ENCODE results near the gene DCAF8L2. TPM values are rescaled to one million over a fixed set of nuclear protein-coding genes. Genes with fewer than 3 reads are reported as not detected.

Gene DCAF8L2
- total and polyA plus RNA-seq, 9 of the 15 experiments (the other 6 are each of a cell fraction or from before 2014, with no cell fraction given), result not detected

DNA sequence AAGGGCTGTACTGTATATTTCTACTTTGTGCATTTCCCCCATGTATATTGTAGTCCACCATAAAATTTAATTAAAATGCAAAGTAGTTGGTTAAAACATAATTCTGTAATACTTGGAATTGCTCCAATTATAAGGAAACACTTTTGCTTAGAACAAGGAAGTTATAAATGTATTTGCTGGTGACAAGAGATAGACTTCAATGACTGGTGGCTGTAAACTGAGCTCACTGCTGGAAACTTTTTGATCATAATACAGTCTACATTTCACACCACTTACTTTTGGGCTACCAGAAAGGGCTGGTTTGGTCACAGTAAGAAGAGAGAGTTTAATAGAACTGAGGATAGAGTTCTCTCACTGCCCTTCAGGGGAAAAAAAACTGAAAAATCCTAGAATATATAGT is 32.7 kb downstream of the DCAF8L2 start:
- FAIRE-seq (no peak), ATAC-seq (no peak), DNase-seq (ENCODE audit: extremely low read depth in 1 of 4, low spot score in 3 of 4) (no peak)
- intact Hi-C loops (cut with micrococcal nuclease), result no loop called here
- H3K4me1 ChIP-seq (replicated peaks in 1 of 2; ENCODE audit: control insufficient read depth in 2 of 2, insufficient read depth in 2 of 2, low read length in 2 of 2), result no peaks in the 10 kb centered on the region
- no peaks in the 10 kb centered on the region for H3K79me2 ChIP-seq (ENCODE audit: control insufficient read depth, insufficient read depth, low read length)
- no peak overlapping the region for H2AFZ ChIP-seq (ENCODE audit: low read depth, low read length)
- no peaks in the 10 kb centered on the region for H3K27me3 ChIP-seq (ENCODE audit: control insufficient read depth in 2 of 2, insufficient read depth in 2 of 2, low read length in 2 of 2)
- no peaks in the 10 kb centered on the region for H3K9me3 ChIP-seq (replicated peaks; ENCODE audit: control insufficient read depth, insufficient read depth, low read depth, low read length)
- H3K27ac ChIP-seq (ENCODE audit: extremely low read depth, low read depth, low read length), result no peak overlapping the region
- no peak overlapping the region for H3K4me2 ChIP-seq (ENCODE audit: insufficient read depth, low read length)
- no peak overlapping the region for H3K4me3 ChIP-seq
- TF ChIP-seq, protein P1, sequence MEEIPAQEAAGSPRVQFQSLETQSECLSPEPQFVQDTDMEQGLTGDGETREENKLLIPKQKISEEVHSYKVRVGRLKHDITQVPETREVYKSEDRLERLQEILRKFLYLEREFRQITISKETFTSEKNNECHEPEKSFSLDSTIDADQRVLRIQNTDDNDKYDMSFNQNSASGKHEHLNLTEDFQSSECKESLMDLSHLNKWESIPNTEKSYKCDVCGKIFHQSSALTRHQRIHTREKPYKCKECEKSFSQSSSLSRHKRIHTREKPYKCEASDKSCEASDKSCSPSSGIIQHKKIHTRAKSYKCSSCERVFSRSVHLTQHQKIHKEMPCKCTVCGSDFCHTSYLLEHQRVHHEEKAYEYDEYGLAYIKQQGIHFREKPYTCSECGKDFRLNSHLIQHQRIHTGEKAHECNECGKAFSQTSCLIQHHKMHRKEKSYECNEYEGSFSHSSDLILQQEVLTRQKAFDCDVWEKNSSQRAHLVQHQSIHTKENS (CRISPR knock-in tag; IDR thresholded peaks at IDR 0.05), result no peak
- TF ChIP-seq ZNF133 (CRISPR knock-in tag; IDR thresholded peaks at IDR 0.05) (no peak), WHSC1 (IDR thresholded peaks at IDR 0.05; ENCODE audit: low read length) (no peak), HOXB6 (CRISPR knock-in tag; IDR thresholded peaks at IDR 0.05; ENCODE audit: borderline replicate concordance) (no peak), DPF2 (IDR thresholded peaks at IDR 0.05) (no peak), CHD1 (IDR thresholded peaks at IDR 0.05; ENCODE audit: low read length) (no peak), BRCA1 (IDR thresholded peaks at IDR 0.05) (no peak), BRCA1 (CRISPR knock-in tag; IDR thresholded peaks at IDR 0.05) (no peak), ZNF778 (CRISPR knock-in tag; IDR thresholded peaks at IDR 0.05) (no peak), NFATC3 (IDR thresholded peaks at IDR 0.05) (no peak), ZNF134 (CRISPR knock-in tag; conservative IDR thresholded peaks at IDR 0.05) (no peak), TAF1 (IDR thresholded peaks at IDR 0.05; ENCODE audit: control insufficient read depth, extremely low read depth, insufficient read depth, low read length, severe bottlenecking) (no peak)
- TF ChIP-seq, protein P2, sequence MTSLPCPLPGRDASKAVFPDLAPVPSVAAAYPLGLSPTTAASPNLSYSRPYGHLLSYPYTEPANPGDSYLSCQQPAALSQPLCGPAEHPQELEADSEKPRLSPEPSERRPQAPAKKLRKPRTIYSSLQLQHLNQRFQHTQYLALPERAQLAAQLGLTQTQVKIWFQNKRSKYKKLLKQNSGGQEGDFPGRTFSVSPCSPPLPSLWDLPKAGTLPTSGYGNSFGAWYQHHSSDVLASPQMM (CRISPR knock-in tag; IDR thresholded peaks at IDR 0.05), result no peak
- TF ChIP-seq, protein P3, sequence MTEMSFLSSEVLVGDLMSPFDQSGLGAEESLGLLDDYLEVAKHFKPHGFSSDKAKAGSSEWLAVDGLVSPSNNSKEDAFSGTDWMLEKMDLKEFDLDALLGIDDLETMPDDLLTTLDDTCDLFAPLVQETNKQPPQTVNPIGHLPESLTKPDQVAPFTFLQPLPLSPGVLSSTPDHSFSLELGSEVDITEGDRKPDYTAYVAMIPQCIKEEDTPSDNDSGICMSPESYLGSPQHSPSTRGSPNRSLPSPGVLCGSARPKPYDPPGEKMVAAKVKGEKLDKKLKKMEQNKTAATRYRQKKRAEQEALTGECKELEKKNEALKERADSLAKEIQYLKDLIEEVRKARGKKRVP (CRISPR knock-in tag; IDR thresholded peaks at IDR 0.05), result no peak
- TF ChIP-seq, protein P4, sequence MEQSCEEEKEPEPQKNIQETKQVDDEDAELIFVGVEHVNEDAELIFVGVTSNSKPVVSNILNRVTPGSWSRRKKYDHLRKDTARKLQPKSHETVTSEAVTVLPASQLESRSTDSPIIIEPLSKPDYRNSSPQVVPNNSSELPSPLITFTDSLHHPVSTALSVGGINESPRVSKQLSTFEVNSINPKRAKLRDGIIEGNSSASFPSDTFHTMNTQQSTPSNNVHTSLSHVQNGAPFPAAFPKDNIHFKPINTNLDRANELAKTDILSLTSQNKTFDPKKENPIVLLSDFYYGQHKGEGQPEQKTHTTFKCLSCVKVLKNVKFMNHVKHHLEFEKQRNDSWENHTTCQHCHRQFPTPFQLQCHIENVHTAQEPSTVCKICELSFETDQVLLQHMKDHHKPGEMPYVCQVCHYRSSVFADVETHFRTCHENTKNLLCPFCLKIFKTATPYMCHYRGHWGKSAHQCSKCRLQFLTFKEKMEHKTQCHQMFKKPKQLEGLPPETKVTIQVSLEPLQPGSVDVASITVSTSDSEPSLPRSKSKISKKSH (CRISPR knock-in tag; IDR thresholded peaks at IDR 0.05), result no peak
- TF ChIP-seq, protein P5, sequence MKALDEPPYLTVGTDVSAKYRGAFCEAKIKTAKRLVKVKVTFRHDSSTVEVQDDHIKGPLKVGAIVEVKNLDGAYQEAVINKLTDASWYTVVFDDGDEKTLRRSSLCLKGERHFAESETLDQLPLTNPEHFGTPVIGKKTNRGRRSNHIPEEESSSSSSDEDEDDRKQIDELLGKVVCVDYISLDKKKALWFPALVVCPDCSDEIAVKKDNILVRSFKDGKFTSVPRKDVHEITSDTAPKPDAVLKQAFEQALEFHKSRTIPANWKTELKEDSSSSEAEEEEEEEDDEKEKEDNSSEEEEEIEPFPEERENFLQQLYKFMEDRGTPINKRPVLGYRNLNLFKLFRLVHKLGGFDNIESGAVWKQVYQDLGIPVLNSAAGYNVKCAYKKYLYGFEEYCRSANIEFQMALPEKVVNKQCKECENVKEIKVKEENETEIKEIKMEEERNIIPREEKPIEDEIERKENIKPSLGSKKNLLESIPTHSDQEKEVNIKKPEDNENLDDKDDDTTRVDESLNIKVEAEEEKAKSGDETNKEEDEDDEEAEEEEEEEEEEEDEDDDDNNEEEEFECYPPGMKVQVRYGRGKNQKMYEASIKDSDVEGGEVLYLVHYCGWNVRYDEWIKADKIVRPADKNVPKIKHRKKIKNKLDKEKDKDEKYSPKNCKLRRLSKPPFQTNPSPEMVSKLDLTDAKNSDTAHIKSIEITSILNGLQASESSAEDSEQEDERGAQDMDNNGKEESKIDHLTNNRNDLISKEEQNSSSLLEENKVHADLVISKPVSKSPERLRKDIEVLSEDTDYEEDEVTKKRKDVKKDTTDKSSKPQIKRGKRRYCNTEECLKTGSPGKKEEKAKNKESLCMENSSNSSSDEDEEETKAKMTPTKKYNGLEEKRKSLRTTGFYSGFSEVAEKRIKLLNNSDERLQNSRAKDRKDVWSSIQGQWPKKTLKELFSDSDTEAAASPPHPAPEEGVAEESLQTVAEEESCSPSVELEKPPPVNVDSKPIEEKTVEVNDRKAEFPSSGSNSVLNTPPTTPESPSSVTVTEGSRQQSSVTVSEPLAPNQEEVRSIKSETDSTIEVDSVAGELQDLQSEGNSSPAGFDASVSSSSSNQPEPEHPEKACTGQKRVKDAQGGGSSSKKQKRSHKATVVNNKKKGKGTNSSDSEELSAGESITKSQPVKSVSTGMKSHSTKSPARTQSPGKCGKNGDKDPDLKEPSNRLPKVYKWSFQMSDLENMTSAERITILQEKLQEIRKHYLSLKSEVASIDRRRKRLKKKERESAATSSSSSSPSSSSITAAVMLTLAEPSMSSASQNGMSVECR (CRISPR knock-in tag; IDR thresholded peaks at IDR 0.05), result no peak
- H3K36me3 ChIP-seq (ENCODE audit: control insufficient read depth, insufficient read depth, low read length), result no peaks in the 10 kb centered on the region
- CTCF ChIA-PET (ENCODE audit: low intra/inter-chr PET ratio), result no interaction called here
- H3K9me1 ChIP-seq (ENCODE audit: control insufficient read depth, insufficient read depth, low read length), result no peaks in the 10 kb centered on the region
- POLR2A ChIA-PET, result no interaction called here
- BruUV-seq (replicated peaks), result no TSS peak
- in situ Hi-C loops (cut with MboI), result no loop called here
- no peaks in the 10 kb centered on the region for H4K20me1 ChIP-seq (replicated peaks; ENCODE audit: control insufficient read depth, insufficient read depth, low read length)
- no peak overlapping the region for H3K9ac ChIP-seq (ENCODE audit: insufficient read depth in 1 of 2, low read depth in 2 of 2, low read length in 2 of 2)

Measured in K562 (cell line).